ENCODE measurements around the gene OGDHL. TPM values are rescaled to one million over a fixed set of nuclear protein-coding genes. Genes with fewer than 3 reads are reported as not detected.

Gene OGDHL
- total and polyA plus RNA-seq, 2 of the 13 experiments (the other 11 are each of a cell fraction or from before 2014, with no cell fraction given), result 3.0 to 9.8 TPM

DNA sequence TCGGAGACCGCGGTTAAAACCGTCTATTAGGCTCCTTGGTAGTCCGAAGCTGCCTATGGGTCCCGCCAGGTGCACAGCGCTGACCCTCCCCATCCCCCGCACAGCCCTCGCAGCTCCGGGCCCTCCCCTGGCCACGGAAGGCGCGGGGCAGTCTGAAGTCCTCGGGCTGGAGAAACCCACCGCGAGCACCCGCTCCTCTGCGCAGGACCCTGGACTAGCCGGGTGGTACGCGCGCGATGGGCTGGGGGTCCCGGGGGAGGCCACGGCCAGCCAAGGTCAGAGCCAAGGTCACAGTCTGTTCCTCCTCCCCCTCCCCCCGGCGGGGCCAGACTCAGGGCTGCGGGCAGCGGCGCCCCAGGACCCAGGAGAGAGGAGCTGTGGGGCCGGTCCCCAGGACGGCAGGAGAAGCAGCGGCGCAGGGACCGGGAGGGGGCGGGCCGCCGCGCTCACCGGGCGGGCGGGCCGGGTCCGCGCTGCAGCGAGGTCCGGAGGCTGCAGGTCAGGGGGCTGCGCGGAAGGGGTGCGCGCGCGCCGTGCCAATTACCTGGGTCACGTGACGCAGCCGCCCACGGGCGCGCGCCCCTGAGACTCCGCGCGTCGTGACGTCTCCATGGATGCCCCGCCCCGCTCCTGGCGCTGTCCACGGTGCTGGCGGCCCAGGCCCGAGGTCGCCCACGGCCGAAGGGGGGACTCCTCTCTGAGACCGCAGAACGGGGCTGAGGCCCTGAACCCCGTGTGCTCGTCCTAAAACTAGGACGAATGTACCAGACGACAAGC, at the start of gene OGDHL (continued):
- TF ChIP-seq, protein P1, sequence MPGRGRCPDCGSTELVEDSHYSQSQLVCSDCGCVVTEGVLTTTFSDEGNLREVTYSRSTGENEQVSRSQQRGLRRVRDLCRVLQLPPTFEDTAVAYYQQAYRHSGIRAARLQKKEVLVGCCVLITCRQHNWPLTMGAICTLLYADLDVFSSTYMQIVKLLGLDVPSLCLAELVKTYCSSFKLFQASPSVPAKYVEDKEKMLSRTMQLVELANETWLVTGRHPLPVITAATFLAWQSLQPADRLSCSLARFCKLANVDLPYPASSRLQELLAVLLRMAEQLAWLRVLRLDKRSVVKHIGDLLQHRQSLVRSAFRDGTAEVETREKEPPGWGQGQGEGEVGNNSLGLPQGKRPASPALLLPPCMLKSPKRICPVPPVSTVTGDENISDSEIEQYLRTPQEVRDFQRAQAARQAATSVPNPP (CRISPR knock-in tag; IDR thresholded peaks at IDR 0.05), result no peak
- TF ChIP-seq, protein P2, sequence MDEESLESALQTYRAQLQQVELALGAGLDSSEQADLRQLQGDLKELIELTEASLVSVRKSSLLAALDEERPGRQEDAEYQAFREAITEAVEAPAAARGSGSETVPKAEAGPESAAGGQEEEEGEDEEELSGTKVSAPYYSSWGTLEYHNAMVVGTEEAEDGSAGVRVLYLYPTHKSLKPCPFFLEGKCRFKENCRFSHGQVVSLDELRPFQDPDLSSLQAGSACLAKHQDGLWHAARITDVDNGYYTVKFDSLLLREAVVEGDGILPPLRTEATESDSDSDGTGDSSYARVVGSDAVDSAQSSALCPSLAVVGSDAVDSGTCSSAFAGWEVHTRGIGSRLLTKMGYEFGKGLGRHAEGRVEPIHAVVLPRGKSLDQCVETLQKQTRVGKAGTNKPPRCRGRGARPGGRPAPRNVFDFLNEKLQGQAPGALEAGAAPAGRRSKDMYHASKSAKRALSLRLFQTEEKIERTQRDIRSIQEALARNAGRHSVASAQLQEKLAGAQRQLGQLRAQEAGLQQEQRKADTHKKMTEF (CRISPR knock-in tag; IDR thresholded peaks at IDR 0.05), result peak; percentile 79; the same call in 1 of the 2 replicates
- TF ChIP-seq PHF21A (CRISPR knock-in tag; IDR thresholded peaks at IDR 0.05) (peak; percentile 31; the same call in 1 of the 2 replicates), PPARG (CRISPR knock-in tag; conservative IDR thresholded peaks at IDR 0.05) (peak; percentile 70; the same call in 1 of the 2 replicates), NRL (CRISPR knock-in tag; IDR thresholded peaks at IDR 0.05; ENCODE audit: borderline replicate concordance) (peak; percentile 89), TBX3 (IDR thresholded peaks at IDR 0.05; ENCODE audit: borderline replicate concordance) (no peak), MTF2 (CRISPR knock-in tag; IDR thresholded peaks at IDR 0.05; ENCODE audit: borderline replicate concordance) (no peak; the same call in 1 of the 2 replicates), ONECUT2 (CRISPR knock-in tag; IDR thresholded peaks at IDR 0.05) (0 out of 2 replicates have a peak, but pooled peaks have one; percentile 45), MBD4 (IDR thresholded peaks at IDR 0.05; ENCODE audit: borderline replicate concordance, low read length) (no peak), RFX1 (IDR thresholded peaks at IDR 0.05) (no peak), GABPB1 (CRISPR knock-in tag; IDR thresholded peaks at IDR 0.05) (peak; percentile 80), SNRNP70 (IDR thresholded peaks at IDR 0.05; ENCODE audit: low read depth, low read length) (no peak), ZNF343 (CRISPR knock-in tag; IDR thresholded peaks at IDR 0.05) (no peak; the same call in 1 of the 2 replicates)
- TF ChIP-seq, protein P3, sequence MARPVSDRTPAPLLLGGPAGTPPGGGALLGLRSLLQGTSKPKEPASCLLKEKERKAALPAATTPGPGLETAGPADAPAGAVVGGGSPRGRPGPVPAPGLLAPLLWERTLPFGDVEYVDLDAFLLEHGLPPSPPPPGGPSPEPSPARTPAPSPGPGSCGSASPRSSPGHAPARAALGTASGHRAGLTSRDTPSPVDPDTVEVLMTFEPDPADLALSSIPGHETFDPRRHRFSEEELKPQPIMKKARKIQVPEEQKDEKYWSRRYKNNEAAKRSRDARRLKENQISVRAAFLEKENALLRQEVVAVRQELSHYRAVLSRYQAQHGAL (CRISPR knock-in tag; IDR thresholded peaks at IDR 0.05; ENCODE audit: not compliant biosample characterization), result peak; percentile 89
- TF ChIP-seq, protein P4, sequence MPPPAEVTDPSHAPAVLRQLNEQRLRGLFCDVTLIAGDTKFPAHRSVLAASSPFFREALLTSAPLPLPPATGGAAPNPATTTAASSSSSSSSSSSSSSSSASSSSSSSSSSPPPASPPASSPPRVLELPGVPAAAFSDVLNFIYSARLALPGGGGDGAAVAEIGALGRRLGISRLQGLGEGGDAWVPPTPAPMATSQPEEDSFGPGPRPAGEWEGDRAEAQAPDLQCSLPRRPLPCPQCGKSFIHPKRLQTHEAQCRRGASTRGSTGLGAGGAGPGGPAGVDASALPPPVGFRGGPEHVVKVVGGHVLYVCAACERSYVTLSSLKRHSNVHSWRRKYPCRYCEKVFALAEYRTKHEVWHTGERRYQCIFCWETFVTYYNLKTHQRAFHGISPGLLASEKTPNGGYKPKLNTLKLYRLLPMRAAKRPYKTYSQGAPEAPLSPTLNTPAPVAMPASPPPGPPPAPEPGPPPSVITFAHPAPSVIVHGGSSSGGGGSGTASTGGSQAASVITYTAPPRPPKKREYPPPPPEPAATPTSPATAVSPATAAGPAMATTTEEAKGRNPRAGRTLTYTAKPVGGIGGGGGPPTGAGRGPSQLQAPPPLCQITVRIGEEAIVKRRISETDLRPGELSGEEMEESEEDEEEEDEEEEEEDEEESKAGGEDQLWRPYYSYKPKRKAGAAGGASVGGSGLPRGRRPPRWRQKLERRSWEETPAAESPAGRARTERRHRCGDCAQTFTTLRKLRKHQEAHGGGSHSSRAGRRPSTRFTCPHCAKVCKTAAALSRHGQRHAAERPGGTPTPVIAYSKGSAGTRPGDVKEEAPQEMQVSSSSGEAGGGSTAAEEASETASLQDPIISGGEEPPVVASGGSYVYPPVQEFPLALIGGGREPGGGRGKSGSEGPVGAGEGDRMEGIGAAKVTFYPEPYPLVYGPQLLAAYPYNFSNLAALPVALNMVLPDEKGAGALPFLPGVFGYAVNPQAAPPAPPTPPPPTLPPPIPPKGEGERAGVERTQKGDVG (CRISPR knock-in tag; IDR thresholded peaks at IDR 0.05; ENCODE audit: borderline replicate concordance), result peak; percentile 78; the same call in 1 of the 2 replicates
- TF ChIP-seq, protein P5, sequence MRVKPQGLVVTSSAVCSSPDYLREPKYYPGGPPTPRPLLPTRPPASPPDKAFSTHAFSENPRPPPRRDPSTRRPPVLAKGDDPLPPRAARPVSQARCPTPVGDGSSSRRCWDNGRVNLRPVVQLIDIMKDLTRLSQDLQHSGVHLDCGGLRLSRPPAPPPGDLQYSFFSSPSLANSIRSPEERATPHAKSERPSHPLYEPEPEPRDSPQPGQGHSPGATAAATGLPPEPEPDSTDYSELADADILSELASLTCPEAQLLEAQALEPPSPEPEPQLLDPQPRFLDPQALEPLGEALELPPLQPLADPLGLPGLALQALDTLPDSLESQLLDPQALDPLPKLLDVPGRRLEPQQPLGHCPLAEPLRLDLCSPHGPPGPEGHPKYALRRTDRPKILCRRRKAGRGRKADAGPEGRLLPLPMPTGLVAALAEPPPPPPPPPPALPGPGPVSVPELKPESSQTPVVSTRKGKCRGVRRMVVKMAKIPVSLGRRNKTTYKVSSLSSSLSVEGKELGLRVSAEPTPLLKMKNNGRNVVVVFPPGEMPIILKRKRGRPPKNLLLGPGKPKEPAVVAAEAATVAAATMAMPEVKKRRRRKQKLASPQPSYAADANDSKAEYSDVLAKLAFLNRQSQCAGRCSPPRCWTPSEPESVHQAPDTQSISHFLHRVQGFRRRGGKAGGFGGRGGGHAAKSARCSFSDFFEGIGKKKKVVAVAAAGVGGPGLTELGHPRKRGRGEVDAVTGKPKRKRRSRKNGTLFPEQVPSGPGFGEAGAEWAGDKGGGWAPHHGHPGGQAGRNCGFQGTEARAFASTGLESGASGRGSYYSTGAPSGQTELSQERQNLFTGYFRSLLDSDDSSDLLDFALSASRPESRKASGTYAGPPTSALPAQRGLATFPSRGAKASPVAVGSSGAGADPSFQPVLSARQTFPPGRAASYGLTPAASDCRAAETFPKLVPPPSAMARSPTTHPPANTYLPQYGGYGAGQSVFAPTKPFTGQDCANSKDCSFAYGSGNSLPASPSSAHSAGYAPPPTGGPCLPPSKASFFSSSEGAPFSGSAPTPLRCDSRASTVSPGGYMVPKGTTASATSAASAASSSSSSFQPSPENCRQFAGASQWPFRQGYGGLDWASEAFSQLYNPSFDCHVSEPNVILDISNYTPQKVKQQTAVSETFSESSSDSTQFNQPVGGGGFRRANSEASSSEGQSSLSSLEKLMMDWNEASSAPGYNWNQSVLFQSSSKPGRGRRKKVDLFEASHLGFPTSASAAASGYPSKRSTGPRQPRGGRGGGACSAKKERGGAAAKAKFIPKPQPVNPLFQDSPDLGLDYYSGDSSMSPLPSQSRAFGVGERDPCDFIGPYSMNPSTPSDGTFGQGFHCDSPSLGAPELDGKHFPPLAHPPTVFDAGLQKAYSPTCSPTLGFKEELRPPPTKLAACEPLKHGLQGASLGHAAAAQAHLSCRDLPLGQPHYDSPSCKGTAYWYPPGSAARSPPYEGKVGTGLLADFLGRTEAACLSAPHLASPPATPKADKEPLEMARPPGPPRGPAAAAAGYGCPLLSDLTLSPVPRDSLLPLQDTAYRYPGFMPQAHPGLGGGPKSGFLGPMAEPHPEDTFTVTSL (CRISPR knock-in tag; IDR thresholded peaks at IDR 0.05; ENCODE audit: borderline replicate concordance), result peak; percentile 53; the same call in 1 of the 2 replicates
